Activated CD4-positive, alpha-beta memory T cell treated with anti-CD3 and anti-CD28 coated beads, Interleukin-2, amount 10 ng/mL, durations not matched to agents 7 days and 5 days (primary cell): ENCODE results near the gene CCDC88C. TPM values are rescaled to one million over a fixed set of nuclear protein-coding genes. Genes with fewer than 3 reads are reported as not detected.
A peak's percentile ranks its signal among the peaks of the same experiment; 100 is the strongest.

Experiments
- CTCF ChIA-PET: fragments of 350-600 bp; sonication (Branson Sonifier 250); formaldehyde crosslinking; loops from one replicate; lab custom pipeline; 2021; ENCODE audit warnings: antibody characterized with exemption, inconsistent platforms; lab: Charles Lee
- POLR2A ChIA-PET: fragments of 350-600 bp; sonication (Branson Sonifier 250); formaldehyde crosslinking; loops from one replicate; lab custom pipeline; 2021; ENCODE audit warnings: antibody characterized with exemption; lab: Charles Lee
- DNase-seq: peaks from one replicate; pipeline ENCODE4 v3.0.0-alpha.2; 2020
- H3K27ac Mint-ChIP-seq: one replicate; pipeline ENCODE4 v1.8.0; 2021; ENCODE audit warnings: mild to moderate bottlenecking, mixed read lengths
- H3K27me3 Mint-ChIP-seq: one replicate; pipeline ENCODE4 v1.8.0; 2021; ENCODE audit warnings: mixed read lengths
- H3K36me3 Mint-ChIP-seq: one replicate; pipeline ENCODE4 v1.8.0; 2021; ENCODE audit warnings: low read depth, mixed read lengths
- H3K4me1 Mint-ChIP-seq: one replicate; pipeline ENCODE4 v1.8.0; 2021; ENCODE audit warnings: mixed read lengths
- H3K4me3 Mint-ChIP-seq: one replicate; pipeline ENCODE4 v1.8.0; 2021; ENCODE audit warnings: mild to moderate bottlenecking, mixed read lengths
- H3K9me3 Mint-ChIP-seq: one replicate; pipeline ENCODE4 v1.8.0; 2021; ENCODE audit warnings: mixed read lengths
- total RNA-seq, 2 experiments: library from RNA; stranded (reverse); gene quantifications; one replicate each; pipeline ENCODE4 v1.2.3, GENCODE V29; 2021

CCDC88C gene
- total RNA-seq, 2 experiments from 2014 or later, result 168 to 175 TPM

DNA sequence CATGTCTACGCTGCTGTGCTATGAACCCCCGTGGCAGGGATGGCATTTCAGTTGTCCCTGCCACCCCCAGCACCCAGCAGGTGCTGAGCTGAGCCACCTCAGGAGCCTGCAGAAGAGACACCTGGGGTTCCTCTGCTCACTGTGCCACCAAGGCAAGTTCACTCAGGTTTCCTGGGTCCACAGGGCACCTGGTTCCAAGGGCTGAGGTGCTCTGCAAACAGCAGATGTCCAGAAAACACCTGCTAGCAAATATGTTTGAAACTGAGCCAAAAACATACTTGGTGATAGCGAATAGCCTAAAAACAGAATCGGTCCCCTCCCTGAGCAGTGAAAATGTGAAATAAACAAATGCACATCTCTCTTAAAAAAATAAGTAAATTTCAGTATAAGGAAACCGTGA, 137.5 kb downstream of the CCDC88C start:
- Mint-ChIP-seq H3K4me3 (no peak overlapping the region), H3K4me1 (peaks cover 5% of the 10 kb centered on the region), H3K27me3 (no peaks in the 10 kb centered on the region), H3K9me3 (no peaks in the 10 kb centered on the region), H3K36me3 (peaks cover 79% of the 10 kb centered on the region), H3K27ac (no peak overlapping the region)
- CTCF ChIA-PET, result interaction anchor here (0.5 to 2.2 kb wide), 4 partner anchors 8 to 246 kb away, joined by 3 to 10 read pairs (median 4); no protein-coding TSS in a partner anchor
- POLR2A ChIA-PET, result interaction anchor here (1.1 to 1.9 kb wide), 3 partner anchors 10 to 37 kb away, joined by 3 to 5 read pairs (median 3); no protein-coding TSS in a partner anchor
- DNase-seq, result no peak

DNA sequence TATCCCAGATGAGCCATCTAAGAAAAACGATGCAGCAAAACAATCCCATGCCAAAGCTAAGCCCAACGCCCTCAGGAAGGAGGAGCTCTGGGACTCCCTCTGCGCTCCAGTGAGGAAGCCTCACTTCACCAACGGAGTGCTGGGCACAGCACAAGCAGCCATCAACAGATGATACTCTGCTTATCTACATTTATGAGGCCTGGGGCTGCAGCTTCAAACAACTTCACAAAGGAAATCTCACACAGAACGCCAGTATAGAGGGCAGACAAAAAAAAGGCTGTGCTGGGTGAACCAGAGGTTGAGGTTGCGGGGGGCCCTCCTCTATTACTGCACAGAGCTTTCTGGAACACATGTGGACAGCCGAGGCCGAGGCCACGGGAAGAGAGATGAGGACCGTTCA, 138.3 kb downstream of the CCDC88C start:
- H3K4me1 Mint-ChIP-seq, result peaks cover 7% of the 10 kb centered on the region
- no peak overlapping the region for H3K4me3 Mint-ChIP-seq
- POLR2A ChIA-PET, result interaction anchor here (1.5 kb wide), 1 partner anchor 12 kb away, joined by 3 read pairs; no protein-coding TSS in a partner anchor
- DNase-seq, result no peak
- no peaks in the 10 kb centered on the region for H3K27me3 Mint-ChIP-seq
- H3K27ac Mint-ChIP-seq, result peak overlapping the region; percentile 16
- H3K9me3 Mint-ChIP-seq, result no peaks in the 10 kb centered on the region
- H3K36me3 Mint-ChIP-seq, result peaks cover 79% of the 10 kb centered on the region
- CTCF ChIA-PET, result interaction anchor here (1.1 to 2.5 kb wide), 3 partner anchors 8 to 102 kb away, joined by 4 to 14 read pairs (median 5); no protein-coding TSS in a partner anchor

DNA sequence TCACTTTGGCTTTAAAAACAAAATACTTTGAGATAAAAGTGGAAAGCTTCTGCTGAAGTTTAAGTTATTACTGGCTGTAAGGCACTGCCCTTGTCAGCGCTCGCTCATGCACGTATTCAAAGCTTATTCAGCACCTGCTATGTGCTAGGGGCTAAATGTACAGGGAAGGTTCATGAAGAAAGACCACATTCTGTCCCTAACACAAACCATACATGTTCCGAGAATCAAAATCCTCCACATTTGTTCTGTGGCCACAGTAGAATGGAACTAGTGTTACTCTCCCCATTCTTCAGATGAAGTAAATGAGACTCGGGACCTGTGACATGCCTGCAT, 139.3 kb downstream of the CCDC88C start:
- POLR2A ChIA-PET, result interaction anchor here (1.5 to 1.7 kb wide), 2 partner anchors 11 to 218 kb away, joined by 3 read pairs; partner anchors contain the start of gene RPS6KA5
- H3K36me3 Mint-ChIP-seq, result peaks cover 75% of the 10 kb centered on the region
- CTCF ChIA-PET, result interaction anchor here (1.4 to 2.5 kb wide), 2 partner anchors 9 to 84 kb away, joined by 4 to 14 read pairs; no protein-coding TSS in a partner anchor

DNA sequence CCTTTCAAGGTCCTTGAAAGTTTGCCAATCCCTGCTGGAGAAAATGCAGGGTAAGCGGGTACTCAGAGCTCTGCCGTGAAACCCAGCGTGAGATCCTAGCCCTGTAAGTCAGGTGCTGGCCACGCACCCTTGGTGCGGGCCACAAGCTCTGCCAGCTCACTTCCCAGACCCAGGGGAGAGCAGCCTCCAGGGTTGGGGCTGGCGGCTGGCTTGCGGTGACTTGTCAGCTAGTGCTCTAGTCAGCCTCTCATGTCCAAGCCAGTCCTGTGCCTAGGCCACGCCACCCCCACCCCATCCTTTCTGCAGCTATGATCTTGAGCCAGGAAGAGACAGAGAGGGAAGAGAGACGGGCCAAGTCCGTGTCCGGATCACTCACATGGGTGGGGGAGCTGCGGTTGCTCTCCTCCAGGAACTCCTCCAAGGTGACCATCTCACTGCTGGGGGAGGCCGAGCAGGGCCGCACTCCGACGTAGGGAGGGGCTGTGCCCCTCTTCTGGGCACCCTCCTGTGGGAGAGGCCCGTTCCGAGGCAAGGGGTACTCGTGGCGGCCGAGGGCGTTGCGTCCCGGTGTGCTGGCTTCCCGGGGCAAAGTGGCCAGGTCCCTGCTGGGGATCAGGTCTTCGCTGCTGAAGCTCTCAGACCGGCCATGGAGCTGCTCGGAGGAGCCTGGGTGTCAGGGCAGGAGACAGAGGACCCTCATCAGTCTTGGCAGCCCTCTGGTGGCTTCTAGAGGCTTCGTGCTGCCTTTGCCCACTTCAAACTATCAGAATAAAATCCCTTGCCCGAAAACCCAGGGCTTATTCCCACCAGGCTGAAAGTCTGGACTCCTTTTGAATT, 139.9 kb downstream of the CCDC88C start:
- H3K36me3 Mint-ChIP-seq, result peaks cover 70% of the 10 kb centered on the region
- no peaks in the 10 kb centered on the region for H3K27me3 Mint-ChIP-seq
- H3K4me1 Mint-ChIP-seq, result peaks cover 2% of the 10 kb centered on the region
- H3K27ac Mint-ChIP-seq, result no peak overlapping the region
- H3K4me3 Mint-ChIP-seq, result no peak overlapping the region
- ChIA-PET POLR2A (interaction anchor here (1.5 to 1.9 kb wide), 3 partner anchors 11 to 217 kb away, joined by 3 to 7 read pairs (median 3); partner anchors contain the start of genes GPR68 and RPS6KA5), CTCF (interaction anchor here (1.4 to 2.5 kb wide), 2 partner anchors 9 to 84 kb away, joined by 4 to 14 read pairs; no protein-coding TSS in a partner anchor)
- no peaks in the 10 kb centered on the region for H3K9me3 Mint-ChIP-seq
- no peak for DNase-seq

More for the DNA sequence above, 139.3 kb downstream of the CCDC88C start:
- Mint-ChIP-seq H3K4me3 (no peak overlapping the region), H3K27ac (no peak overlapping the region), H3K27me3 (no peaks in the 10 kb centered on the region), H3K9me3 (no peaks in the 10 kb centered on the region), H3K4me1 (peaks cover 6% of the 10 kb centered on the region)
- no peak for DNase-seq

GRCh38 chr14:91274796-91275195, 142.8 kb downstream of the CCDC88C start:
- DNase-seq, result no peak
- no peak overlapping the region for H3K4me3 Mint-ChIP-seq
- H3K27me3 Mint-ChIP-seq, result no peaks in the 10 kb centered on the region
- H3K9me3 Mint-ChIP-seq, result no peaks in the 10 kb centered on the region
- peak overlapping the region; percentile 32 for H3K27ac Mint-ChIP-seq
- H3K4me1 Mint-ChIP-seq, result peaks cover 2% of the 10 kb centered on the region
- ChIA-PET POLR2A (interaction anchor here (1.2 to 1.6 kb wide), 2 partner anchors 10 to 14 kb away, joined by 3 to 4 read pairs; no protein-coding TSS in a partner anchor), CTCF (interaction anchor here (0.8 to 1.8 kb wide), 2 partner anchors 11 to 98 kb away, joined by 4 to 5 read pairs; no protein-coding TSS in a partner anchor)
- H3K36me3 Mint-ChIP-seq, result peaks cover 65% of the 10 kb centered on the region

DNA sequence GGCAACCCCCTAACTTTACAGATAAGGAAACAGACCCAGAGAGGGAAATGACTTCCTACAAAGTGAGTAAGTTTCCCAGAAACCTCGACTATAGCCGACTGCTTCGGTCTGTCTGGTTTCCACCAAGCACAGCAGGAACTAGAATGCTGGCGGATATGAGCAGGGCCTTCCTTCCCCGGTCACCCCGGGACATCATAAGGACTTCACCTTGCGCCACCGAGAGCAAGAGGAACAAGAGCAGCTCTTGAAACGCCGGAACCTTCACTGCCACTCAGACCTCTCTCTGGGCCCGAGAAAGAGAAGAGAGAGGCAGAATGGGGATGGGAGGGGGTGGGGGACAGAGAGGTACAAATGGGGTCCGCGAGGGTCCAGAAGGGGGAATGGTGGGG, 143.7 kb downstream of the CCDC88C start:
- Mint-ChIP-seq H3K9me3 (no peaks in the 10 kb centered on the region), H3K4me1 (peaks cover 2% of the 10 kb centered on the region), H3K4me3 (no peak overlapping the region), H3K27me3 (no peaks in the 10 kb centered on the region), H3K36me3 (peaks cover 66% of the 10 kb centered on the region), H3K27ac (no peak overlapping the region)
- CTCF ChIA-PET, result no interaction called here
- POLR2A ChIA-PET, result no interaction called here
- no peak for DNase-seq

DNA sequence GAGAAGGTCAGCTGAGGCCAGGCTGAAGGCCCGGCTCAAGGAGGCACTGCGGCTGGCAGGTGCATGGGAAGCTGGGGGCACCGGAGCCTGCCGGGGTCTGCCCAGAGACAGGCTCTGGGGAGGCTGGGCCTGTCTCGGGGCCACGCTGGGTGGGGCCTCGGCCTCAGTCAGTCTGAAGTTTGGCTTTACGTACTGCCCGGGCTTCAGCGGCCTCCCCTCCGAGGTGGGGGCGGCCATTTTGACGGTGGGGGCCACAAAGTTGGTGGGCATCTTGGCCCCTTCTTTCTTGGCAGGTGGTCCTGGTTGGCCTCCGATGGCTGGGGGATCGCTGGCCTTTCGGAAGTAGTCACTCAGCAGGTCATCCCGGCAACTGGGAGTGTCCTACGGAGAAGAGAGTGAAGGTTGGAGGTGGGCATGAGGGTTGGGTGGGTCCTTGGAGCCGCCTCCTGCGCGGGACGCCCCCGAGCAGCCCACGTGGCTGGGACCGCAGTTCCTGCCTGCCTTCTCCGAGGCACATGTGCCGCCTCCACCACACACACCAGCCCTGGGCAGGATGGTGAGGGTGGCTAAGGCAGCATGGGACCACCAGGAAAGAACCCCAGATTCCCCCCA, 144.2 kb downstream of the CCDC88C start:
- POLR2A ChIA-PET, result no interaction called here
- DNase-seq, result no peak
- no peaks in the 10 kb centered on the region for H3K9me3 Mint-ChIP-seq
- H3K36me3 Mint-ChIP-seq, result peaks cover 65% of the 10 kb centered on the region
- H3K27ac Mint-ChIP-seq, result no peak overlapping the region
- peaks cover 3% of the 10 kb centered on the region for H3K4me1 Mint-ChIP-seq
- CTCF ChIA-PET, result no interaction called here
- no peaks in the 10 kb centered on the region for H3K27me3 Mint-ChIP-seq
- H3K4me3 Mint-ChIP-seq, result no peak overlapping the region

- H3K36me3 Mint-ChIP-seq, result peaks cover 65% of the 10 kb centered on the region
- H3K4me1 Mint-ChIP-seq, result peaks cover 9% of the 10 kb centered on the region
- no peaks in the 10 kb centered on the region for H3K9me3 Mint-ChIP-seq
- POLR2A ChIA-PET, result interaction anchor here (0.6 kb wide), 1 partner anchor 216 kb away, joined by 4 read pairs; no protein-coding TSS in a partner anchor
- H3K27ac Mint-ChIP-seq, result peak overlapping the region; percentile 14
- no peak overlapping the region for H3K4me3 Mint-ChIP-seq
- no peak for DNase-seq
- CTCF ChIA-PET, result interaction anchor here (0.9 kb wide), 1 partner anchor 8 kb away, joined by 3 read pairs; no protein-coding TSS in a partner anchor
- no peaks in the 10 kb centered on the region for H3K27me3 Mint-ChIP-seq
Observed at GRCh38 chr14:91272341-91273272, 145.0 kb downstream of the CCDC88C start.

- Mint-ChIP-seq H3K9me3 (no peaks in the 10 kb centered on the region), H3K27ac (no peak overlapping the region)
- CTCF ChIA-PET, result interaction anchor here (0.9 kb wide), 1 partner anchor 9 kb away, joined by 3 read pairs; no protein-coding TSS in a partner anchor
Observed at GRCh38 chr14:91271639-91272038, 146.0 kb downstream of the CCDC88C start.

DNA sequence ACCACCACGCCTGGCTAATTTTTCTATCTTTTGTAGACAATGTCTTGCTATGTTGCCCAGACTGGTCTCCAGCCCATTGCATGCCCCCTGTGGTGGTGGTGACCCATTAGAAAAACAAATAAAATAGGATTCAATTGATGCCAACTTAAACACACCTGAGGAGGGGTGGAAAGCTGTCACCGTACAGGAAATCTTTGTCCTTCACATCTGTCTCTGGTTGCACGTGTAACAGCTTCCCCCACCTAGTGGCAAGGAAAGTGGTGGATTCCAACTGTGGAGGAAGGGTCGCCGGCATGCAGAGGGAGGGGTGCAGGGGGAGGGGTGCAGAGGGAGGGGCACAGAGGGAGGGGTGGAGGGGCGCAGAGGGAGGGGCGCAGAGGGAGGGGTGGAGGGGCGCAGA, 147.0 kb downstream of the CCDC88C start:
- peaks cover 53% of the 10 kb centered on the region for H3K36me3 Mint-ChIP-seq
- ChIA-PET POLR2A (interaction anchor here (1.4 to 2.7 kb wide), 3 partner anchors 10 to 25 kb away, joined by 3 to 8 read pairs (median 8); partner anchors contain the start of gene GPR68), CTCF (no interaction called here)
- H3K4me3 Mint-ChIP-seq, result no peak overlapping the region
- H3K4me1 Mint-ChIP-seq, result peaks cover 15% of the 10 kb centered on the region
- H3K27ac Mint-ChIP-seq, result no peak overlapping the region
- H3K9me3 Mint-ChIP-seq, result no peaks in the 10 kb centered on the region
- no peaks in the 10 kb centered on the region for H3K27me3 Mint-ChIP-seq
- DNase-seq, result no peak

More at GRCh38 chr14:91271639-91272038, 146.0 kb downstream of the CCDC88C start:
- no peaks in the 10 kb centered on the region for H3K27me3 Mint-ChIP-seq
- POLR2A ChIA-PET, result no interaction called here
- peaks cover 11% of the 10 kb centered on the region for H3K4me1 Mint-ChIP-seq
- H3K36me3 Mint-ChIP-seq, result peaks cover 60% of the 10 kb centered on the region
- H3K4me3 Mint-ChIP-seq, result no peak overlapping the region
- no peak for DNase-seq

GRCh38 chr14:91270188-91270587, 147.4 kb downstream of the CCDC88C start:
- no peak for DNase-seq
- POLR2A ChIA-PET, result interaction anchor here (0.6 to 2.7 kb wide), 5 partner anchors 10 to 63 kb away, joined by 3 to 8 read pairs (median 3); partner anchors contain the start of gene GPR68
- H3K4me3 Mint-ChIP-seq, result no peak overlapping the region
- no peaks in the 10 kb centered on the region for H3K27me3 Mint-ChIP-seq
- CTCF ChIA-PET, result no interaction called here
- H3K27ac Mint-ChIP-seq, result no peak overlapping the region
- peaks cover 52% of the 10 kb centered on the region for H3K36me3 Mint-ChIP-seq
- H3K4me1 Mint-ChIP-seq, result peaks cover 18% of the 10 kb centered on the region
- H3K9me3 Mint-ChIP-seq, result no peaks in the 10 kb centered on the region
